ENCODE results near the gene ABHD15. TPM values are rescaled to one million over a fixed set of nuclear protein-coding genes. Genes with fewer than 3 reads are reported as not detected.

Gene ABHD15
- total RNA-seq, 3 donors from 2014 or later = 12.9 to 19.5 (median 13.6) TPM

- H3K4me1 ChIP-seq (ENCODE audit: low read depth) = peaks cover 15% of the 10 kb centered on the region
- peak in 1 of 3 donors; percentile 31 for DNase-seq
Observed at GRCh38 chr17:29585080-29585751, 18.4 kb upstream of the ABHD15 start.

GRCh38 chr17:29584452-29585079, 17.7 kb upstream of the ABHD15 start:
- Histone ChIP-seq H3K4me1 (ENCODE audit: low read depth) (peaks cover 11% of the 10 kb centered on the region), H3K4me3 (no peak overlapping the region), H3K9me3 (no peaks in the 10 kb centered on the region), H3K36me3 (ENCODE audit: low read depth) (no peaks in the 10 kb centered on the region)
- TF ChIP-seq CTCF (IDR thresholded peaks at IDR 0.05) = no peak
- DNase-seq (peak in 2 of 3 donors; percentile 36 to 46), ATAC-seq (no peak)
- intact Hi-C loops (cut with DNase I, micrococcal nuclease) = no loop called here

More at GRCh38 chr17:29585080-29585751, 18.4 kb upstream of the ABHD15 start:
- Histone ChIP-seq H3K9me3 (no peaks in the 10 kb centered on the region), H3K4me3 (no peak overlapping the region), H3K36me3 (ENCODE audit: low read depth) (no peaks in the 10 kb centered on the region)
- intact Hi-C loops (cut with DNase I, micrococcal nuclease) = no loop called here
- ATAC-seq = no peak
- no peak for TF ChIP-seq CTCF (IDR thresholded peaks at IDR 0.05)

GRCh38 chr17:29583324-29584248, 16.7 kb upstream of the ABHD15 start:
- H3K9me3 ChIP-seq = no peaks in the 10 kb centered on the region
- H3K4me1 ChIP-seq (ENCODE audit: low read depth) = peaks cover 11% of the 10 kb centered on the region
- H3K4me3 ChIP-seq = no peak overlapping the region
- TF ChIP-seq CTCF (IDR thresholded peaks at IDR 0.05) = no peak
- no peaks in the 10 kb centered on the region for H3K36me3 ChIP-seq (ENCODE audit: low read depth)
- intact Hi-C loops (cut with DNase I, micrococcal nuclease) = no loop called here
- ATAC-seq (no peak), DNase-seq (peak in 2 of 3 donors; percentile 30 to 50)

GRCh38 chr17:29582772-29583171, 15.9 kb upstream of the ABHD15 start:
- DNase-seq = peak in 2 of 3 donors; percentile 18 to 37
- Histone ChIP-seq H3K36me3 (ENCODE audit: low read depth) (no peaks in the 10 kb centered on the region), H3K4me3 (no peak overlapping the region), H3K9me3 (no peaks in the 10 kb centered on the region), H3K4me1 (ENCODE audit: low read depth) (peaks cover 4% of the 10 kb centered on the region)
- TF ChIP-seq CTCF (IDR thresholded peaks at IDR 0.05) = no peak
- ATAC-seq = no peak
- intact Hi-C loops (cut with DNase I, micrococcal nuclease) = no loop called here

- H3K36me3 ChIP-seq (ENCODE audit: low read depth) = no peaks in the 10 kb centered on the region
- ATAC-seq (no peak), DNase-seq (peak in 1 of 3 donors; percentile 24)
- H3K4me3 ChIP-seq = no peak overlapping the region
- intact Hi-C loops (cut with DNase I, micrococcal nuclease) = no loop called here
- peaks cover 2% of the 10 kb centered on the region for H3K4me1 ChIP-seq (ENCODE audit: low read depth)
- no peaks in the 10 kb centered on the region for H3K9me3 ChIP-seq
- no peak for TF ChIP-seq CTCF (IDR thresholded peaks at IDR 0.05)
Observed at GRCh38 chr17:29582254-29582765, 15.5 kb upstream of the ABHD15 start.
